ENCODE measurements around the gene RBFOX2. TPM values are rescaled to one million over a fixed set of nuclear protein-coding genes. Genes with fewer than 3 reads are reported as not detected.

RBFOX2 gene
- total and polyA plus RNA-seq, 10 of the 15 experiments (the other 5 are each of a cell fraction or from before 2014, with no cell fraction given) = 0.01 to 2.7 (median 0.17) TPM; not detected in 4

GRCh38 chr22:35972559-35972958, 56.1 kb downstream of the RBFOX2 start:
- FAIRE-seq (no peak), DNase-seq (ENCODE audit: low read depth, low spot score) (no peak), ATAC-seq (no peak)
- 0% methylated on average over 1 of the region's 1 CpG for whole genome bisulfite sequencing (ENCODE audit: insufficient coverage, insufficient replicate concordance, low lambda C conversion rate, missing lambda C conversion rate)
- no peaks in the 10 kb centered on the region for H3K36me3 ChIP-seq (ENCODE audit: control insufficient read depth in 2 of 2, insufficient read depth in 2 of 2, low read length in 1 of 2)
- ChIA-PET CTCF (no interaction called here), RAD21 (ENCODE audit: unreplicated experiment) (no interaction called here), POLR2A (no interaction called here), SMC1A (ENCODE audit: uncharacterized antibody, unreplicated experiment) (no interaction called here)
- no peak overlapping the region for H3K9ac ChIP-seq (ENCODE audit: control insufficient read depth, insufficient read depth, low read length)
- BruUV-seq (replicated peaks) = no TSS peak
- no peak for TF ChIP-seq FOS (IDR thresholded peaks at IDR 0.05; ENCODE audit: borderline replicate concordance, extremely low read depth, insufficient read length)
- TF ChIP-seq CREM (IDR thresholded peaks at IDR 0.05; ENCODE audit: low read depth) = no peak
- TF ChIP-seq ESRRA (IDR thresholded peaks at IDR 0.05; ENCODE audit: low read length) = no peak
- no peak for TF ChIP-seq IRF5 (IDR thresholded peaks at IDR 0.05; ENCODE audit: borderline replicate concordance)
- no peak for TF ChIP-seq ATF2 (IDR thresholded peaks at IDR 0.05; ENCODE audit: low read length)
- no peak for TF ChIP-seq POLR2AphosphoS2 (IDR thresholded peaks at IDR 0.05; ENCODE audit: low read depth, low read length)
- no peak for TF ChIP-seq PBX3 (IDR thresholded peaks at IDR 0.05; ENCODE audit: insufficient replicate concordance, low read depth, low read length)
- no peak for TF ChIP-seq KDM1A (IDR thresholded peaks at IDR 0.05; ENCODE audit: borderline replicate concordance)
- TF ChIP-seq ZBED1 (IDR thresholded peaks at IDR 0.05; ENCODE audit: borderline replicate concordance) = no peak
- TF ChIP-seq ZNF687 (IDR thresholded peaks at IDR 0.05) = no peak
- TF ChIP-seq NBN (IDR thresholded peaks at IDR 0.05) = no peak
- no peak for TF ChIP-seq EED (IDR thresholded peaks at IDR 0.05; ENCODE audit: low read depth)
- no peak for TF ChIP-seq TAF1 (IDR thresholded peaks at IDR 0.05; ENCODE audit: borderline replicate concordance, low read depth, low read length)
- TF ChIP-seq ZNF274 (IDR thresholded peaks at IDR 0.05; ENCODE audit: insufficient read depth, insufficient read length) = no peak
- no peak for TF ChIP-seq NRF1 (conservative IDR thresholded peaks at IDR 0.05; ENCODE audit: low read depth, low read length)
- intact Hi-C loops (cut with micrococcal nuclease; ENCODE audit: unreplicated experiment) (no loop called here), in situ Hi-C loops (cut with MboI) (no loop called here)
- no peak overlapping the region for H3K27ac ChIP-seq (ENCODE audit: control insufficient read depth, insufficient read depth)
- H3K4me3 ChIP-seq = no peak overlapping the region
- H3K79me2 ChIP-seq (ENCODE audit: control insufficient read depth, insufficient read depth, low read length) = no peaks in the 10 kb centered on the region
- H3K4me2 ChIP-seq (ENCODE audit: control insufficient read depth, insufficient read depth) = no peak overlapping the region
- H3K9me3 ChIP-seq (replicated peaks; ENCODE audit: control insufficient read depth, insufficient read depth, low read length) = no peaks in the 10 kb centered on the region
- H2AFZ ChIP-seq (ENCODE audit: control insufficient read depth, low read depth, low read length) = no peak overlapping the region
- H4K20me1 ChIP-seq (ENCODE audit: control insufficient read depth, insufficient read depth) = no peaks in the 10 kb centered on the region
- H3K27me3 ChIP-seq (replicated peaks in 1 of 2; ENCODE audit: control insufficient read depth in 2 of 2, insufficient read depth in 2 of 2, low read length in 1 of 2) = no peaks in the 10 kb centered on the region; a peak in 1 of 4 replicates
- H3K4me1 ChIP-seq (ENCODE audit: control insufficient read depth, insufficient read depth, low read length) = no peaks in the 10 kb centered on the region

Measured in GM12878 (cell line).